DMS 273 (cell line): ENCODE data around the gene CFAP221.

Experiments
- DNase-seq: peaks from one replicate; lab custom pipeline; 2025; ENCODE audit not compliant: unreplicated experiment; lab: John Stamatoyannopoulos, UW

The CFAP221 gene

GRCh38 chr2:119696494-119697030, 152.3 kb downstream of the CFAP221 start:
- DNase-seq, result no peak

GRCh38 chr2:119697290-119698020, 153.2 kb downstream of the CFAP221 start:
- peak; percentile 61 for DNase-seq

- no peak for DNase-seq
Measured at GRCh38 chr2:119698246-119698645, 154.0 kb downstream of the CFAP221 start.

GRCh38 chr2:119699016-119699606, 154.9 kb downstream of the CFAP221 start:
- no peak for DNase-seq

GRCh38 chr2:119700866-119701265, 156.6 kb downstream of the CFAP221 start:
- DNase-seq, result no peak

- no peak for DNase-seq
Measured at GRCh38 chr2:119701352-119701751, 157.1 kb downstream of the CFAP221 start.

GRCh38 chr2:119702203-119702917, 158.1 kb downstream of the CFAP221 start:
- DNase-seq, result no peak

GRCh38 chr2:119702918-119703401, 158.7 kb downstream of the CFAP221 start:
- DNase-seq, result peak; percentile 85

- DNase-seq, result no peak
Measured at GRCh38 chr2:119703526-119703925, 159.3 kb downstream of the CFAP221 start.

- DNase-seq, result peak; percentile 53
Measured at GRCh38 chr2:119704670-119705120, 160.4 kb downstream of the CFAP221 start.

- DNase-seq, result peak; percentile 98
Measured at GRCh38 chr2:119706221-119706620, 162.0 kb downstream of the CFAP221 start.
